EH (cell line): ENCODE data around the gene TTC23L.

Source experiments
- DNase-seq: peaks from one replicate; pipeline ENCODE4 v3.0.0-alpha.2; 2015; ENCODE audit warnings: low read depth

TTC23L gene

DNA sequence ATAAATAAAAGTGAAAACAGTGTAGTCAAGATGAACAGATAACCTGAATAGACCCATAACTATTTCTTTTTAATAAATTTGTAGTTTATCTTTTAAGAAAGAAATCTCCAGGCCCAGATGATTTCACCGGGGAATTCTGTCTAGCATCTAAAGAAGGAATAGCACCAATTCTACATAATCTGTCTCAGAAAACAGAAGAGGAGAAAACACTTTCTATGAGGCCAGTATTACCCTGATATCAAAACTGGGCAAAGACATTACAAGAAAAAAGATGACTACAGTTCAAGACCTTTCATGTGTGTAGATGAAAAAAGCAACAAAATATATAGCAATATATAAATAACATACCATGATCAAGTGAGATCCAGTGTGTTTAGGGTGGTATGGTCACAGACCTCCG lies 31.4 kb downstream of the TTC23L start:
- no peak for DNase-seq

DNA sequence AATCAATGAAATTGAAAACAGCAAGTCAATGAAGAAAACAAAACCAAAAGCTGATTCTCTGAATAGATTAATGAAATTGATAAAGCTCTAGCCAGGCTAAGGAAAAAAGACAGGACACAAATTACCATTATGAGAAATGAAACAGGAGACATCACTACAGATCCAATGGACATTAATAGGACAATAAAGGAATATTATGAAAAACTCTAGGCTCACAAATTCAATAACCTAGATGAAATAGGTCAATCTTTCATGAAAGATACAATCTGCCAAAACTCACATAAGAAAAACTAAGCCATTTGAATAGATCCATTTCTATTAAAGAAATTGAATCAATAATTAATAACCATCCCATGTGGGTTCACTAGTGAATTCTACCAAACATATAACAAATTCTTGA lies 37.3 kb downstream of the TTC23L start:
- no peak for DNase-seq

DNA sequence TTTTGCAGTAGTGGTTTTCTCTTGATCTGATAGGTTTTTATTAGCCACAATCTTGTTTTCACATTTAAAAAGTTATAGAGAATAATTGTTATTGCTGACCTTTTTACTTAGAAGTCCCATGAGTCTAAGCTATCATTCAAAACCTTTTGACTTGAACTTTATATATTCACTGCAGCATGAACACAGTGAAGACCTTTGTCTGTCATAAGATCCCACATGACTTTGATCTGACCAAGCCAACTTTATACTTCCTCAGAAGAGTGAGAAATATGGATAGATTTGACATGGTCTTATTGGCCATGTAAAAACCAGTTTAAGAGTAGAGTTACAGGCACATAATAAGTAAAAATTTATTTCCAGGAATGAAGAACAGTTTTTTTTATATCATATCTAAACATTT lies 42.3 kb downstream of the TTC23L start:
- no peak for DNase-seq

DNA sequence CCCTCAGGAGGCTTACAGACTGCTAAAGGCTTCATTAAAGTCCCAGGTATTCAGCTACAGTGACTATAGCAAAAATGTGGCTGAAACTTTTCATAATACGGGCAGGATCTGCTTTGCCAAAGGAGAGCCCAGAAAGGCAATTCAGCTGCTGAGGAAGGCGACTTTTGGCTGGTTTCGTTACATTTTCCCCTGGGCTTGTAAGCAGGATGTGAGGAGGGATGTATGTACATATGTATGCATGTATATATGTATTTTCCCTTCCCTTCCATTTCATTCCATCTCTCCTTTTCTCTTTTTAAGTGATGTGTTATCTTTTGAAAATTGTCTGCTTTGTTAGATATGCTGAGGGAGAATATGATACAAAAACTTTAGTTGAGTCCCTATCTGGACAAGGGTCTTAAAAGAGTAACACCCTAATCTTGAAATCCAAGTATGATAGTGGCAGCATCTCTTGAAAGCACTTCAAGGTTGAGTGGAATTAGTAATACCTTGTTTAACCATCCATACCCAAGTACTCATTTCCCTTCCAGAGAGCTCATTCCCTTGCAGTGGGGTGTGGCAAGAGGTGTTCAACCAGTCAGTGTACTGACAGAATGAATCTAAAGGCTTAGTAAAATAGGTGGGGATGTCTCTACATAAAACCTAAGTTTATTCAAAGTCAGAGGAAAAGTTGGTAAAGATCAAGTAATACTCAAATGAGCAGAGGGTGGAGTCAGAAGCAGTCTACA lies 47.6 kb downstream of the TTC23L start:
- no peak for DNase-seq

DNA sequence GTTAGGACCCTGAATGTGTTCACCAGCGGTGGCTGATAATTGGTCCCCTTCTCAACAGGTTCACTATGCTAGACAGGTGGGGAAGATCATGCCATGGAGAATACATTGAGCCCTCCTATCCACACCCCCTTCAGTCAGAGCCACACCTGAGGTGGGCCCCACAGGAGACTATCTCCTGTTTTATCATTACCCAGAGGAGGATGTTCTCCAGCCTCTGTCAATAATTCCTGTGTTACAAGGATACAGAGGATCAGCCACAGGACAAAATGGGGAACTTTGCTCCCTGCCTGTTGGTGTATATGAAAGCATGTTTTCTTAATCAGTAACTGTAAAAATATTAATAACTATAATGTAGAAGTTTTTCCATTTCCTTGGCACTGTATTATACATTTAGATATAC lies 50.4 kb downstream of the TTC23L start:
- DNase-seq = no peak

DNA sequence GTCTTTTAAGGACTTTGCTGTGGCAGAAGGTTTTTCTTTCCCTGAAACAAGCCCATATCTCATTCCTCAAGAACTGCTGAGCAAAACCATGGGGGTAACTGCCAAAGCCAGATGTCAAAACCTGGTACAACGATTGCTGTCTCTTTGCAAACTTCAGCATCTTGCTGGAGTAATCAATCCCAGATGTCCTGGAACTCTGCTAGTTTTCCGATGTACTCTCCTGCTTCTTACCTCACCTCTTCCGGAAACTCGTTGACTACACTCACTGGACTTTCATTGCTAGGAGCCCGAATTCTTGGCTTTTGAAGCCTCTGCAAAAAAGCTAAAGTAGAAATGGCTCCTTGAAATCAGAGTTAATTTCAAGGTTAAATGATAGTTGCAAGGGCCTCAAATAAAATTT lies 53.0 kb downstream of the TTC23L start:
- peak; percentile 88 for DNase-seq

DNA sequence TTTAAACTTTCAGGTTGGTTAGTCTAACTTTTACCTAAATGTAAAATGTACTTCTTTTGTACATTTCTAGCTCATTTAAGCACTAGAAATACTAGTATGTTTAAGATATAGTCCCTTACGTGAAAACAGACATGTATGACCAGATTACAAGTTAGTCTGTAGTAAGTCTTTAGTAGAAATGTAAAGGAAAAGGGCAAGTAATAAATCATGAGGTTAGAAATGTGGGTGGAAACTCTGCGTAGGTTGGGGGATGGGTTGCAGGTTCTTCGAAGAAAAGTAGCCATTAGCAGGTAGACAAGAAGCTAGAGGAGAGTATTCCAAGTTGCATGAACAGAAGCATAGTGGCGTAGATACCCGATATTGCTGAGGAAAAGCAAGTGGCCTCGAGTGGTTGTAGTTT lies 53.5 kb downstream of the TTC23L start:
- no peak for DNase-seq

DNA sequence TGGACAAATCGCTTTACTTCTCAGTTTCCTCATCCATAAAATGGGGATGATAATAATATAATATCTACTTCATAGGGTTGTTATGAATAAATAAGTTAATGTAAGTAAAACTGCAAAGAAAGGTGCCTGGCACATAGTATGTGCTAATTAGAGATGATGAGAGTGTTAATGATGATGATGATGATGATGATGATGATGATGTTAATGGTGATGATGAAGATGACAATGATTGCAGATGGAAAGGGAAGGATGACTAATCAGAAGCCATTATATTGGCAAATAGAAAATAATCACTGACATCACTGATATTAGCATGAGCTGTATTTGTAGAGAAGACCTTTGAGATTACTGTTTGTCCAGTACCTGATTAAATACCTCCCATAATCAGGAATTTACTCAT lies 55.8 kb downstream of the TTC23L start:
- DNase-seq = no peak

DNA sequence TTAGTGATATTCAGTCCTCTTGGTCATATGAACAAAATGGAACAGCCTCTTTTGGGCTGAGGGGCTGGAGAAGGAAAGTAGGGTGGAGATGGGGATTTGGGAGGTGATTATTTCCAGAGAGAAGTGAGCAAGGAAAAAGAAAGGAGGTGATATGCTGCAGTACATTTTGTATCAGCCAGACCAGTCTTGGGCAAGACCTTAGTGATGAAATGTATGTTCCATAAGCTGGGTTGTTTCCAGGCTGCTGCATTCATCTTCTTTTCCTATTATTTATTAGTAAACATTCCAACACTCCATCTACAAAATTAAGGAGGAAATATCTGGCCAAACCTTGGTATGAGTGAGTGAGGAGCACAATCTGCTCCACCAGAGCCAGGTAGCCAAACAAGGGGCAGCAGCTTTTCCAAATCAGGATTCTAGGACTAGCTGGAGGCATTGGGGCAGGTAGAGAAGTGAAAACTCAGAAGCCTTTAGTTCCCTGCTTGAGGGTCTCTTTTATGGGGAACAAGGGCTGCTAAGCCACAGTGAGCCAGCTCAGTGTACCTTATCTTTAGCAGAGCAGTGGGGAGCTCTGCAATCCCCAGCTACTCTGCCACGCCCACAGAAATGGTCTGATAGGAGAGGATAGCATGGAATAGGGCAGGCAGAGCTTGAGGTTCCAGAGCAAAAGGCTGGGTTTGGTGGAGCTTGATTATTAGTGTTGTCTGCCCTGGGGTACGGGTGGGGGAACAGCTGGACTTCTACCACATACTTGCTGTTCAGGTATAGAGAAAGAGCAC lies 56.9 kb downstream of the TTC23L start:
- DNase-seq = no peak

DNA sequence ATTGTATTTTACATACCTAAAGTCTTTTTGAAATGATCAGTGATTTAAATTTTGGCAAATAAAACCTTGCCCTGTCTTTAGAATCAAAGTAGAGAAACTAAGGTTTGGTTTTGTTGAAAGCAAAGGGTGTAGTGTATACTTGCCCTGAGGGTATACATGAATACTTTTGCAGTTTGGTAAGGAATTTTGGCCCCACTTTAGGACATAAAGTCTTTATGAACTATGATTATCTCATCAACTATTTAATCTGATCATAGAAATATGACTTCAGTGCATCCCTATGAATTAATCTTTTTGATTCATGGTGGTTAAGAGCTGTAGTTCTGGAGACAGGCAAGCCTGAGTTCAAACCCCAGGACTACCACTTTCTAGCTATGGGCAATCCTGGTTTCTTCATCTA lies 58.7 kb downstream of the TTC23L start:
- DNase-seq = peak; percentile 52

DNA sequence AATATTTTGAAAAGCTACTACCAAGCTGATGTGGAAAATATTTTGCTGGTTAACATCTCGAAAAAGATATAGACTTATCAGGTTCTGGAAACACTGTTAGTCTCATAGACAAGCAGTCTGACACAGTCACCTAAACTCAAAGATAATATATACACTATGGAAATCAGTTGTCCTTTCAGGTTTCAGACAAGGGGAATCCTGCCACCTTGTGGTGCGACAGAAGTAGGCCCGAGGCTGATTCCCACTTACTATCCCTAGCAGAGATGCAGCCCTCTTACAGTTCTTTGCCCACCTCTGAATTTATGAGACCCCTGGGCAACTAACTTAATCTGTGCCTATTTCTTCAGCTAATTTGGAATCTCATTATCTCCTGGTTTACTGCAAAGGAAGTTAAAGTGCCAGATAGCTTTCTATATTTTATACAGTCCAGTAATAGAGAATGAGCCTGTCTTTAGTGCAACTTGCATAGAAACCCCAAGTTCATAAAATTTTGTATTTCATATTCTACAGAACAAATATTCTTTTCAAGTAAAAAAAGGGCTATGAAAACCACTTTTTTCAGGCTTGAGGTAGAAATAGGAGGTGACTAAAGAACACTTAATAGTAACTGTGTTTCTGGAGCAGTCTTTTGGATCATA lies 59.4 kb downstream of the TTC23L start:
- DNase-seq = peak; percentile 79

DNA sequence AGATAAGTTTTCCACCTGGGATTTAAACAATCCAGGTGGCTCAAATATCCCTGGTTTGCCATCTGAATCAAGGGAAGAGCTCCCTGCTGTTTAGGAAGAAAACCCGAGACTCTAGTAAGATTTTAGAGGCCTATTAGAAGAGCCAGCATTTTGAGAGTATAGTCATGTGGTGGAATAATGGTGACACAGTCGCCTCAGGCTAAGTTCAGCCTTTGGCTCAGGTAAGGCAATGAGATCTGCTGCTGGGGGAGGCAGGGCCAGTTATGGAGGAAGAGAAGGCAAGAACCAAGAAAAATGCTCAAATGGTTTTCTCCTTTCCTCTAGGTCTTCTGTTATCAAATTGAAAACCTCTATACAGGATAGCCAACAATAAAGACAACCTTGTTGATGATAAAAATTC lies 60.1 kb downstream of the TTC23L start:
- no peak for DNase-seq

DNA sequence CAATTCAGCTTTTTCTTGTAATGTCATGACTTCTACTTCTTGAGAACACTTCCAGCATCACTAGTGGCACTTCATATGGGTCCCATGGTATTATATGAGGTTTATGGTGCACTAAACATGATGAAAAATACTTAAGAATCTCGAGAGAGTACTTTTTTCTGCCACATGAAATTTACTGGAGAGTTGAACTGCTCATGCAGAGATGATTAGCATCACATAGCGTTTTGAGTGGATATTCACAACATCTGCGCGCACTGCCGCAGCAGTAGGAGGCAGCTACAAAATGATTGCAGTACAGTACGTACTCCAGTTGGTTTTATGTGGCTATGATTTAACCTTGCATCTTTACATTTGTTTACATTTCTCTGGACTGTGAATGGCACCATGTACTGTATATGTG lies 61.7 kb downstream of the TTC23L start:
- no peak for DNase-seq

DNA sequence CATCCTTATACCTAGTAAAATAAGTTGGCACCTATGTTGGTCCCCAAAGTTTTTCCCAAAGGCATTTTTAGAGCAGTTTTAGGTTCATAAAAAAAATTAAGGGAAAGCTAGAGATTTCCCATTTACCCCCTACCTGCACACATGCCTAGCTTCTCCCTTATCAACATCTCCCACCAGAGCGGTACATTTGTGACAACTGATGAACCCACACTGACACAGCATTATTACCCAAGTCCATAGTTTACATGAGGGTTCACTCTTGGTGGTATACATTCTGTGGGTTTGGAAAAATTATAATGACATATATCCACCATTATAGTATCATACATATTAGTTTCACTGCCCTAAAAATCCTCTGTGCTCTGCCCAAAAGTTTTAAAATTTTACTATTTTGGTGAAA lies 64.3 kb downstream of the TTC23L start:
- DNase-seq = no peak

DNA sequence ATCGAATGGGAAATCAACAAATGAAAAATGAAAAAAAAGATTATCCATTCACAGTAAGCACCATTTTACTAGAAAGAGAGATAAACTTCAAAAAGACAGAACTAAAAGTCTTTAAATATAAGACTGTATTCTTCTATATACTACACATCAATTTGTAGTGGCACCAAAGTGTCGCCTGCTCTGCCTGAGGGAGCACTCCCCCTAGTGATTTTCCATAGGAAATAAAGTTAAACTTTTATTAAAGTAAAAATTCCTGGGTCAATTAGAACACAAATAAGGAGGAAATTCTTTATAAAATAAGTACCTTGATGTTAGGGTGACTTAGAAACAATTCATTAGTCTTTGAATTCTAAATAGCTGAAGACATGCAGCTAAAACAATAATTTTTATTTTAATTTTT lies 66.6 kb downstream of the TTC23L start:
- DNase-seq = peak; percentile 40

DNA sequence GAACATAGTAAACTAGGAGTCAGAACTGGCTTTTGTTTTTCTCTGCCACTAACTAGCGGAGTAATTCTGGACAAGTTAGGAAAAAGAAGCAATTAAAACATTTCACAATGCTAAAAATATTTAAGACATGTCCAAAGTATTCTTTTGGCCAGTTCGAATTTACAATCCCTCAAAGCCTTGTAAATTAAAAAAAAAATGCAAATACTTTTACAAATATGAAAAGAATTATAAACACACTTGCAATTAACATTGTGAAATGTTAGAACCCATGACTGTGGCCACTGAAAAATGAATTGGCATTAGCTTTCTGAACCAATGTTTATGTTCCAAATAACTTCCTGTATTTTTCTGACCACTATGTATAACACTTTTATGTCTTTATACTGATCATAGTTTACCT lies 74.1 kb downstream of the TTC23L start:
- peak; percentile 91 for DNase-seq

DNA sequence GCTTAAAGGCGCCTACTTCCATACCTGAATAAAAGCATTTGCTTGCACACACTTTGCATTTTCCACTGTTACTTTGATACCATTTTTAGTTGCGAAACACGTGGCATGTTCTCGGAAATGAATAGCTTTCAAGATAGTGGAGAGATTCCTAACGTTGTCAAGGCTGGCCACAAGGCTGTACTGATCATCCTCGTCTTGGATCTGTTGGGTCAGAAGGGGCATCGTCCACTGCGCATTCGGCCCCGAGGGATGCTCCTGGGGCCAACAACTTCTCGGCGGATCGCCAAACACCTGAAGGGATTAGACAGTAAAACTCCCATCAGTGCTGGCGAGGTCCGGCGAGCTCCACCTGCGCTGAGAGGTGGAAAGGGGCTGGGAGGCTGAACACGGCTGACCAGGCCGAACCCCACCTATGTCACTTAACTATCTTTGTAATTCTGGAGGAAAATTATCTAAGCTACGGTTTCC lies 75.7 kb downstream of the TTC23L start:
- peak; percentile 56 for DNase-seq

DNA sequence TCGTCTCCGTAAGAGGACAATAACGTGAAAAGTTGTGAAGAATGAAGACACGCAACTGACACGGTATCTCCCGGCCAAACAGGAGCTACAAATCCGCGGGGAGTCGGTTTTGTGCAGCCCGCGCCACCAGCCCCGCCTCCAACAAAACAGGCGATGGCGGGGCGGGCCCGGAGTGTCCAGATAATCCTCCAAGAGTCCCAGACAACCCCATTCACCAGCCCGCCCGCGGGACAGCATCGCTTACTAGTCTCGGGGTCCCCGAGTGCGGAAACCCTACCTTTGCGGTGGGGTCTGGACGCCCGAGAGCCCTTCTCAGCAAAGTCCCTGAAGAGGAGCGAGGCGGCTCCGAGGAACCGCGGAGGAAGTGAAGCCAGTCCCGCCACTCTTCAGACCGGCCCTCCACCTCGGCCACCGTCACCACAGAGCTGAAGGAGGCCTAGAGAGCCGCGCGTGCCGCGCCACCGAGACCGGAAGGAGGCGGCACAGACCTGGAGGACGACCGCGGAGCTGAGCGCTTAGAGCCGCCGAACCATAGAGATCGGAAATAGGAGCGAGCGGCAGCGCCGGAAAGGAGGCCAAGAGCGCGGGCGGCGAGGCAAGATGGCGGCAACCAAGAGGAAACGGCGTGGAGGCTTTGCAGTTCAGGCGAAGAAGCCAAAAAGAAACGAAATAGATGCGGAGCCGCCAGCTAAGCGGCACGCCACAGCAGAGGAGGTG lies 76.3 kb downstream of the TTC23L start, which contains the start of the genes BRIX1 and RAD1:
Gene BRIX1 (plus strand): TSS at position 573 of the 717 bp plus-strand sequence. CDS start 28 bp downstream, at position 601.
Gene RAD1 (minus strand): TSS at position 366 of the 717 bp plus-strand sequence. CDS start 612 bp downstream, outside the sequence.
- DNase-seq = peak; percentile 97

DNA sequence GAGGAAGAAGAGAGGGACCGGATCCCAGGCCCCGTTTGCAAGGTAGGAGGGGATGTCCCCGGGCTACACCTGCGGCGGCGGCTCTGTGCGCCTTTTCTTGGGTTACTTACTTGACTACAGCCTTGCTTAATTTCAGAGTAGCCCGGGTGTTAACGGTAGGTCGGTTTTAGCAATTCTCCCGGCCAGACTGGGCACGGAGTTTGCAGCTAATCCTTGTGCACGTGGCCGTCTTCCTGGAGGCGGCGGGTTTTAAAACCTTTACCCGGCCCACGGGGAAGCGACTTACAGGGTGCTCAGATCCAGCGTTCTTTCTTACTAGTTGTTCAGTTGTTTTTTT lies 76.9 kb downstream of the TTC23L start:
- no peak for DNase-seq

DNA sequence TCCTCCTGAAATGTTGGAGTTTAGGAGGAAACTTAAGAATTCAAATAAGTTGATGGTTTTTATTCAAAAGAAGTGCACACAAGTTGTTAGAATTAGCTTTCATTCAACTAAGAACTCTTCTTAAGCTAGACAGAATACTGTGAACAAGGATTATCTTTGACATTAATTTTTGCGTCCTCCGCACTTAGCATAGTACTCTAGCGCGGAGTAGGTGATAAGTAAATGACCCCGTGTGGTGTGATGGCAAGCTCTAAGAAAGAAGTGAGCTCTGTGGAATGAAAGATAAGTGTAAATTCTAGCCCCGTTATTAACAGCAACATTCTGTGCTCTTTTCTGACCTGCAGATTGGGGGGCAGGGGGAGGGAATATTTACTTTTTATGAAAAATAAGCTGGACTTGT lies 77.6 kb downstream of the TTC23L start:
- DNase-seq = no peak

DNA sequence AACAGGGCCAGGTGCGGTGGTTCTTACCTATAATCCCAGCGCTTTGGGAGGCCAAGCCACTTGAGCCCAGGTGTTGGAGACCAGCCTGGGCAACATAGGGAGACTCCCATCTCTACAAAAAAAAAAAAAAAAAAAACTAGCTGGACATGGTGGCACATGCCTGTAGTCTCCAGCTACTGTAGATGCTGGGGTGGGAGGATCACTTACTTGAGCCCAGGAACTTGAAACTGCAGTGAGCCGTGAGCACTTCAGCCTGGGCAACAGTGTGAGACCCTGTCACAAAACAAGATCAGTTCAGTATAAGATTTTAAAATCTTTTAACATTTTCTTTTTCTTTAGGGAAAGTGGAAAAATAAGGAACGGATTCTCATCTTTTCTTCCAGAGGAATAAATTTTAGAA lies 79.1 kb downstream of the TTC23L start:
- DNase-seq = no peak

DNA sequence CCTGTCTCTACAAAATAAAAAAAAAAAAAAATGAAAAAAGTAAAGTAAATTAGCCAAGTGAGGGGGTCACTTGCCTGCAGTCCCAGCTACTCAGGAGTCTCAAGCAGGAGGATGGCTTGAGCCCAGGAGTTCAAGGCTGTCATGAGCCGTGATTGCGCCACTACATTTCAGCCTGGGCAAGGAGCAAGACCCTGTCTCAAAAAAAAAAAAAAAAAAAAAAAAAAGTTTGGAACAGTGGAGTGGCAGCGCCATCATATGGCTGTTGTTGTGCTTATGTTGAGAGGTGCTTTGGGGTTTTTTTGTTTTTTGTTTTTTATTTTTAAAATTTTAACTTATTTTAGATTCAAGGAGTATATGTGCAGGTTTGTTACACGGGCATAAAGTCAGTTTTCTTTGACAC lies 80.1 kb downstream of the TTC23L start:
- no peak for DNase-seq
